DOHH2 (cell line): ENCODE measurements around the gene METTL3.

ENCODE experiments used
- CTCF ChIP-seq: fragments of 200-600 bp; sonication (generic); IDR thresholded peaks from one replicate; pipeline ENCODE4 v1.5.1; 2014; ENCODE audit warnings: antibody characterized with exemption, mild to moderate bottlenecking, low read depth, low read length; ENCODE audit not compliant: poor library complexity, severe bottlenecking
- EZH2phosphoT487 ChIP-seq: fragments of 200-600 bp; sonication (generic); IDR thresholded peaks from 2 replicates; pipeline ENCODE4 v1.6.1; 2017; ENCODE audit warnings: borderline replicate concordance, mild to moderate bottlenecking, antibody characterized with exemption, low read length, moderate library complexity, mixed read lengths

DNA sequence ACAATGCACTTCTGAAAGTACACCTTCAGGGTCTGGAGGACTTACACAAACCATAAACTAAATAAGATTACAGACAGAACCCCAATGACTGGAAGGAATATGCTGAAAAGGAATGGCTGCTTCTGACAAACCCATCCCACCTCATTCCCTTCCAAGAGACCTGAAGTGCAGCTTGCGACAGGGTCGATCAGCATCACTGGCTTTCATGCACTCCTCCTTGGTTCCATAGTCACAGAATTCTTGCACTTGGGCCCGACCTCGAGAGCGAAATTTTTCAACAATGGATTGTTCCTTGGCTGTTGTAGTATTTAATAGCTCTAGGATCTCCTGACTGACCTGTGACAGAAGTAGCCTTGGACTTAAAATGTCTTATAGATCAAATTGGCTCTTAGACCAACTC, 9.6 kb downstream of the METTL3 start:
- TF ChIP-seq CTCF (no peak), EZH2phosphoT487 (no peak)
